DMS153 (cell line): Measurements from ENCODE around the gene STX1B.

Source experiments
- DNase-seq: peaks from one replicate; lab custom pipeline; 2025; lab: John Stamatoyannopoulos, UW

Gene STX1B

DNA sequence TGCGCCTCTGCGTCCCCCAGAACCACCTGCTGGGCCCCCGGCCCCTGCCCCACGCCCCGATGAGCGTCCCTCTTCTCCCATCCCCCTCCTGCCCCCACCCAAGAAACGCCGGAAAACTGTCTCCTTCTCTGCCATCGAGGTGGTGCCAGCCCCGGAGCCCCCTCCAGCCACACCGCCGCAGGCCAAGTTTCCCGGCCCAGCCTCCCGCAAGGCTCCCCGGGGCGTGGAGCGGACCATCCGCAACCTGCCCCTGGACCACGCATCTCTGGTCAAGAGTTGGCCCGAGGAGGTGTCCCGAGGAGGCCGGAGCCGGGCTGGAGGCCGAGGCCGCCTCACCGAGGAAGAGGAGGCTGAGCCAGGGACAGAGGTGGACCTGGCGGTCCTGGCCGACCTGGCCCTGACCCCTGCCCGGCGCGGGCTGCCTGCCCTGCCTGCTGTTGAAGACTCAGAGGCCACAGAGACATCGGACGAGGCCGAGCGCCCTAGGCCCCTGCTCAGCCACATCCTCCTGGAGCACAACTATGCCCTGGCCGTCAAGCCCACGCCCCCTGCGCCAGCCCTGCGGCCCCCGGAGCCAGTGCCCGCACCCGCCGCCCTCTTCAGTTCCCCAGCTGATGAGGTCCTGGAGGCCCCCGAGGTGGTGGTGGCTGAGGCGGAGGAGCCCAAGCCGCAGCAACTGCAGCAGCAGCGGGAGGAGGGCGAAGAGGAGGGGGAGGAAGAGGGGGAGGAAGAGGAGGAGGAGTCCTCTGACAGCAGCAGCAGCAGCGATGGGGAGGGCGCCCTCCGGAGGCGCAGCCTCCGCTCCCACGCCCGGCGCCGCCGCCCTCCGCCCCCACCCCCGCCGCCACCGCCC lies 31.0 kb downstream of the STX1B start:
- no peak for DNase-seq

DNA sequence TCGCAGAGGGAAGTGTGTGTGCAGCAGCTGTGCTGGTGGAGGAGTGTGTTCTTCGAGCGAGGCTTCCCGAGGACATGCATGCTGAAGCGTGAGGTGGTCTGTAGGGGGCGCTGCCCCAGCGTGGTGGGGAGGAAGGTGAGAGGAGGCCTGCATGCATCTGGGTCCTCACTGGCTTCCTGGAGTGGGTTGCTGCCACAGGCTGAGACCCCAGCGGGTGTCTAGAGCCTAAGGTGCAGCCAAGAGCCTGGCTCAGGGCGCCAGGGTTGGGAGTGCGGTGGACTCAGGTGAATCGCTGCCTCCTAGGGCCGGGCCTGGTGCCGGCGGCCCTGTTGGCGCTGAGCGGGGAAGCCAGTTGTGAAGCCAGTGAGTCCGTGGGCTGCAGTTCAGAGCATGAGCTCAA lies 32.9 kb downstream of the STX1B start:
- no peak for DNase-seq

DNA sequence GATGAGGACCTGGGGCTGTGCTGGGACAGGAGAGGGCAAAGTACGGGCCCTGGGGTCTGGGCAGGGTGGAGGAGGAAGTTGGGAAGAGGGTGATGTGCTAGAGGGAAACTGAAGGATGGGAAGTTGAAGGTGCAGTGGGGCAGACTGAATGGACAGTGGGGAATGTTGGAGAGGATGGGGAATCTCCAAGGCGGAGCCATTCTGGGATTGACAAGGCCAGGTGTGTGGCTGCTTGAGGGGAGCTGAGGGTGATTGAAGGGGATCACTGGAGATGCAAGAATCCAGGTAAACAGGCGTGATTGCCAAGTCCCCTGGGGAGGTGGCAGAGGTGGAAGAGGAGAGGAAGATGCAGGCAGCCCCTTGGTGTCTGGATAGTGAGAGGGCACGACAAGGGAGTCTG lies 34.0 kb downstream of the STX1B start:
- DNase-seq = no peak

GRCh38 chr16:30974348-30974747 lies 36.1 kb downstream of the STX1B start:
- DNase-seq = no peak

- DNase-seq = no peak
These were observed 37.6 kb downstream of the STX1B start for GRCh38 chr16:30972872-30973271.

GRCh38 chr16:30971298-30971697 lies 39.1 kb downstream of the STX1B start:
- DNase-seq = no peak

- no peak for DNase-seq
These were observed 41.1 kb downstream of the STX1B start for GRCh38 chr16:30969246-30969842.

DNA sequence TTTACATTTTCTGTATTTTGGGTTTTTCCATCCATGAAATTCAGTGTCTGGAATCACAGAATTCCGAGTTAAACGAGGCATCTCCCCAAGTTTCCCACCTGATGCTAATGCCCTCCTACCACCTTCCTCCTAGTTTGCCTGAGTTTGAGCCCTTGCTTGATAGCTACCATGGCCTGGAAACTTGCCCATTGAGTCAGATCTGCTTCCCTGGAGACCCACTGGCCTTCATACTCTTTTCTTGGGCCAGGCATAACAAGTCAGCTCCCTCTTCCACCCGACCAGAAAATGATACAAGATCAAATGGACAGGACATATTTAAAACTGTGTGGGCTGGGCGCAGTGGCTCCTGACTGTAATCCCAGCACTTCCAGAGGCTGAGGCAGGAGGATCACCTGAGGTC lies 42.6 kb downstream of the STX1B start:
- DNase-seq = no peak

GRCh38 chr16:30966033-30966619 lies 44.3 kb downstream of the STX1B start:
- DNase-seq = no peak

- DNase-seq = no peak
These were observed 45.0 kb downstream of the STX1B start for GRCh38 chr16:30965436-30965835.

DNA sequence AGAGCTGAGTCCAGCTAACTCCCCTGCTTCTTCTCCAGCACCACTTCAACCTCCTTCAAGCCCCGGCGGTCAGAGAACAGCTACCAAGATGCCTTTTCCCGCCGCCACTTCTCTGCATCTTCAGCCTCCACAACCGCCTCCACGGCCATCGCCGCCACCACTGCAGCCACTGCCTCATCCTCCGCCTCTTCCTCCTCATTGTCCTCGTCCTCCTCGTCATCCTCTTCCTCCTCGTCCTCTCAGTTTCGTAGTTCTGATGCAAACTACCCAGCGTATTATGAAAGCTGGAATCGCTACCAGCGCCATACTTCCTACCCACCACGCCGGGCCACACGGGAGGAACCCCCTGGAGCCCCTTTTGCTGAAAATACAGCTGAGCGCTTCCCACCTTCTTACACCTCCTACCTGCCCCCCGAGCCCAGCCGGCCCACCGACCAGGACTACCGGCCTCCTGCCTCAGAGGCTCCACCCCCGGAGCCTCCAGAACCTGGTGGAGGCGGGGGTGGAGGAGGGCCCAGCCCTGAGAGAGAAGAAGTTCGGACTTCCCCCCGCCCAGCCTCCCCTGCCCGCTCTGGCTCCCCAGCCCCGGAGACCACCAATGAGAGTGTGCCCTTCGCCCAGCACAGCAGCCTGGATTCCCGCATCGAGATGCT lies 45.7 kb downstream of the STX1B start:
- DNase-seq = no peak

GRCh38 chr16:30963925-30964511 lies 46.4 kb downstream of the STX1B start:
- DNase-seq = no peak

- DNase-seq = no peak
These were observed 49.1 kb downstream of the STX1B start for GRCh38 chr16:30961384-30961783.

DNA sequence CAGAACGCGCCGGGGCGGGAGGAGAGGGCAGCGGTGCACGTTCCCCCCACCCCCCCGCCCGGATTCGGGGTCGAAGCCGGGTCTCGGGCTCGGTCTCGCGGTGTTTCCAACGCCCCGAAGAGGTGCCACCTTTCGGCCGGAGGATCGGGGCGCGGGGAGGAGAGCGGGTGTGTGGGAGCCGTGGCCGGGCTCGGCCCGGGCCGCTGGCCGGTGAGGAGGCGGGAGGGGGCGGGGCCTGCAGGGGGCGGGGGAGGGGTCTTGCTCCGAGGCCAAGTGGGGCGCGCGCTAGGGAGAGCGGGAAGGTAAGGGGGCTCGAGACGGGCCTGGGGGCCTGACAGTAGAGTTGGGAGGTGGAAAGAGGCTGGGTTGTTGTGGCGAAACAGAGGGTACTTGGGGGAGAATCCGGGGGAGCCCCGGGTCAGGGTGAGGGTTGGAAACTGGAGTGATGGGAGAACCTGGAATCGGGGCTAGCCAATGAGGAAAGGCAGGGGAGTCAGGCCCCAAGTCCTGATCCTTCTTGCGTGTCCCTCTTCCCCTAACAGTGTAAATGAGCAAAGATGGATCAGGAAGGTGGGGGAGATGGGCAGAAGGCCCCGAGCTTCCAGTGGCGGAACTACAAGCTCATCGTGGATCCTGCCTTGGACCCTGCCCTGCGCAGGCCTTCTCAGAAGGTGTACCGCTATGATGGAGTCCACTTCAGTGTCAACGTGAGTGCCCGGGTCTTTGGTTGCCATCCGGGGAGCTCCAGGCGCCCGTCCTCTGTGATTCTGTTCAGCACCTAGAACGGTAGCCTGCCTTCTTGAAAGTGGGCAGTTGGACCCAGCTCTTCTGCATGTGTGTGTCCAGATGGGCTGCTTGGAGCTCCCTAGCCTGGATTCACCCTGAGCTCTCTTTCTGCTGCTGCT lies 52.0 kb downstream of the STX1B start:
- DNase-seq = peak; percentile 8

DNA sequence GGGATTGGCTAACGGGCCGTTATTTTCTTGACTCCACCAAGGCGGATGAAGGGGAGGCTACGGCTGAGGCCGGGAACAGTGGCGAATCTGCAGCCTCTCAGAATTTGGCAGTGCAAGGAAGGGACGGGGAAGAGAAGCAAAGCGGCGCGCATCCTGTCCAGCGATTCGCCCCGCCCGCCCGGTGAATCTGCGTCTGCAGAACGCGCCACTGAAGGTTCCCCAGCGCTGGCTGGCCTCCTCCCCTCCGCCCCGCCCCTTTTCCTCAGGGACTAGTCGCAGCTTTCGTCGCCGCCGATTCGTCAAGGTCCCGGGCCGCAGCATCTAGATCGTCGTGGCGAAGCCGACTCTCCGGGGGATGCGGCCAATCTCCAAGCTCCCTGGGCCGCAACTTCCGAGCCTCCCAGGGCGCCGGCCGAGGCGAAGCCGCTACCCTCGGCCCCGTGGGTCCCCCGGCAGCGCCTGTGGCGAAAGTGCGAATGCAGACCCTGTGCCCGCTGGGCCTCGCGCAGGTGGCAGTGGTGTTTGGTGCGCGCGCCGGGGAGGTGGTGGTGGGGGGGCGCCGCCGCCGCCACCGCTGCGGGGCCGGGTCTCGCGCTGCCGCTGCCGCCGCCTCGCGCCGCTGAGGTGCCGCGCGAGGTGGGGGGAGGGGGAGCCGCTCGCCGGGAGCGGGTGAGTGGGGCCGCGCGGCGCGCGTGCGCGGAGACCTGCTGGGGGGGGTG lies 52.8 kb downstream of the STX1B start, which contains the start of gene SETD1A:
Gene SETD1A, plus strand, starts transcription at position 299 of the 719 bp plus-strand sequence. CDS start 978 bp downstream, outside the sequence.
- peak; percentile 87 for DNase-seq

GRCh38 chr16:30956601-30957455 lies 53.6 kb downstream of the STX1B start:
- DNase-seq = peak; percentile 46

GRCh38 chr16:30954993-30955392 lies 55.4 kb downstream of the STX1B start:
- DNase-seq = no peak

DNA sequence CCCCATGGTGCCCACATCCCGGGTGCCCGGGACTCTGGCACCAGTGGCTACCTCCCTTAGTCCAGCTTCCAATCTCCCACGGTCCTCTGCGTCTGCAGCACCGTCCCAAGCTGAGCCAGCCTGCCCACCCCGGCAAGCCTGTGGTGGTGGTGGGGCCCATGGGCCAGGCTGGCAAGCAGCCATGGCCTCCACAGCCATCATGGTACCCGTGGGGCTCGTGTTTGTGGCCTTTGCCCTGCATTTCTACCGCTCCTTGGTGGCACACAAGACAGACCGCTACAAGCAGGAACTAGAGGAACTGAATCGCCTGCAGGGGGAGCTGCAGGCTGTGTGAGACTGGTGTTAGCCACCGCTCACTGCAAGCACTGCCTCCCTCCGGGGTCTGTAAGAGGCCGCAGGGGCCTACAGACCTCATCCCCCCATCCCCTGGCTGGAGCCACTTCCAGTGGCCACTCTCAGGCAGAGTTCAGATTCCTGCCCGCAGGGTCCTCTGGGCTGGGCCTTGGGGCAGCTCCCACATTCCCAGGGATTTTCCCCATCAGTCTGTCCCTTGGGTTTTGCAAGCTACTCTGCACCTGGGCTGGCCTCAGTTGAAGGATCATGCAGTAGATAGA lies 56.8 kb downstream of the STX1B start:
- peak; percentile 60 for DNase-seq

DNA sequence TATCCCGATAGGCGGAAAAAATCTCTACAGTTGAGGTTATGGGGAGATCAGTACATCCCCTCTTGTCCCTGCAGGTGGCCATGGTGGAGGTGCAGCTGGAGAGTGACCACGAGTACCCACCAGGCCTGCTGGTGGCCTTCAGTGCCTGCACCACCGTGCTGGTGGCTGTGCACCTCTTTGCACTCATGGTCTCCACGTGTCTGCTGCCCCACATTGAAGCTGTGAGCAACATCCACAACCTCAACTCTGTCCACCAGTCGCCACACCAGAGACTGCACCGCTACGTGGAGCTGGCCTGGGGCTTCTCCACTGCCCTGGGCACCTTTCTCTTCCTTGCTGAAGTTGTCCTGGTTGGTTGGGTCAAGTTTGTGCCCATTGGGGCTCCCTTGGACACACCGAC lies 57.3 kb downstream of the STX1B start:
- DNase-seq = no peak
